ENCODE results near the gene PITRM1. TPM values are rescaled to one million over a fixed set of nuclear protein-coding genes. Genes with fewer than 3 reads are reported as not detected.

PITRM1 gene
- total RNA-seq, 1 experiment from 2014 or later = 70.4 TPM

DNA sequence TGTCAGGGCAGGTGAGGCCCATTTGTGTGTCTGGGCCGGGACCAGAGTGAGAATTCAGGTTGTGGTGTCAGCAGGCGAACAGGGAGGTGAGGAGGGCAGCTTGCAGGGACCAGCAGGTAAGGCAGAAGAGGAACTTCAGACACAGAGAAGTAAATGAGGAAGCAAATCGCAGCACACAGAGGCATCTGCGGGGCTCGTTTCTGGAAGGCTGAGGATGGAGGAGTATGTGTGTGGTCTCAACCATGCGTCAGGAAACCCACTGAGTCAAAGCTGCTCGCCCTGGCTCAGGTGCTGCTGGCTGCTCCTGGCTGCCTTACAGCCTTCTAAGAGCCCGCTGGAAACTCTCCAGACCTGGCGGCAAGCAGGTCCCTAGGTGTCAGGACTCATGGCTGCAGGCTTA is 26.9 kb upstream of the PITRM1 start:
- DNase-seq = no peak
- TF ChIP-seq, protein P1, sequence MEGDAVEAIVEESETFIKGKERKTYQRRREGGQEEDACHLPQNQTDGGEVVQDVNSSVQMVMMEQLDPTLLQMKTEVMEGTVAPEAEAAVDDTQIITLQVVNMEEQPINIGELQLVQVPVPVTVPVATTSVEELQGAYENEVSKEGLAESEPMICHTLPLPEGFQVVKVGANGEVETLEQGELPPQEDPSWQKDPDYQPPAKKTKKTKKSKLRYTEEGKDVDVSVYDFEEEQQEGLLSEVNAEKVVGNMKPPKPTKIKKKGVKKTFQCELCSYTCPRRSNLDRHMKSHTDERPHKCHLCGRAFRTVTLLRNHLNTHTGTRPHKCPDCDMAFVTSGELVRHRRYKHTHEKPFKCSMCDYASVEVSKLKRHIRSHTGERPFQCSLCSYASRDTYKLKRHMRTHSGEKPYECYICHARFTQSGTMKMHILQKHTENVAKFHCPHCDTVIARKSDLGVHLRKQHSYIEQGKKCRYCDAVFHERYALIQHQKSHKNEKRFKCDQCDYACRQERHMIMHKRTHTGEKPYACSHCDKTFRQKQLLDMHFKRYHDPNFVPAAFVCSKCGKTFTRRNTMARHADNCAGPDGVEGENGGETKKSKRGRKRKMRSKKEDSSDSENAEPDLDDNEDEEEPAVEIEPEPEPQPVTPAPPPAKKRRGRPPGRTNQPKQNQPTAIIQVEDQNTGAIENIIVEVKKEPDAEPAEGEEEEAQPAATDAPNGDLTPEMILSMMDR (IDR thresholded peaks at IDR 0.05; ENCODE audit: unreplicated experiment) = no peak
- Mint-ChIP-seq H3K4me1 (ENCODE audit: low read depth, unreplicated experiment) (peaks cover 8% of the 10 kb centered on the region), H3K36me3 (ENCODE audit: insufficient read depth, unreplicated experiment) (no peaks in the 10 kb centered on the region), H3K27me3 (ENCODE audit: unreplicated experiment) (peaks cover 24% of the 10 kb centered on the region), H3K9me3 (ENCODE audit: low read depth, unreplicated experiment) (no peaks in the 10 kb centered on the region), H3K27ac (ENCODE audit: unreplicated experiment) (no peak overlapping the region), H3K4me3 (ENCODE audit: low read depth, unreplicated experiment) (no peak overlapping the region)
- CTCF ChIA-PET = no interaction called here
- intact Hi-C loops (cut with micrococcal nuclease; ENCODE audit: unreplicated experiment) = loop anchor here (5.0 kb wide), 1 partner anchor 578 kb away; no protein-coding TSS in a partner anchor
- no TSS peak for BruUV-seq (replicated peaks)

DNA sequence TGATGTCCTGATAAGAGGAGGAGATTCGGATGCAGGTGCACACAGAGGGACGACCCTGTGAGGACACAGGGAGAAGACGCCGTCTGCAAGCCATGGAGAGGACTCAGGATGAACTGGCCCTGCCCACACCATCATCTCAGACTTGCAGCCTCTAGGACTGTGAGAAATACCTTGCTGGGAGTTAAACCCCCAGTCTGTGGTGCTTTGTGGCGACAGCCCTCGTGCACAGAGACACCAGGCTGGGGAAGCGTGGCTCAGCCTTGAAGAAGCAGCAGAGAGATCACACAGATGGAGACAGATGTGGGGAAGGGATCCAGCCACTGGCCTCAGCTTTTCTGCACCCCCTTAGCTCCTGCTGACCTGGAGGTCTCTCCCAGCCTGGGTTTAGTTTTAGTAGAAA is 26.3 kb upstream of the PITRM1 start:
- BruUV-seq (replicated peaks) = no TSS peak
- no peak for DNase-seq
- Mint-ChIP-seq H3K4me3 (ENCODE audit: low read depth, unreplicated experiment) (no peak overlapping the region), H3K4me1 (ENCODE audit: low read depth, unreplicated experiment) (peaks cover 8% of the 10 kb centered on the region), H3K9me3 (ENCODE audit: low read depth, unreplicated experiment) (no peaks in the 10 kb centered on the region), H3K36me3 (ENCODE audit: insufficient read depth, unreplicated experiment) (no peaks in the 10 kb centered on the region), H3K27ac (ENCODE audit: unreplicated experiment) (no peak overlapping the region), H3K27me3 (ENCODE audit: unreplicated experiment) (peaks cover 24% of the 10 kb centered on the region)
- CTCF ChIA-PET = no interaction called here
- intact Hi-C loops (cut with micrococcal nuclease; ENCODE audit: unreplicated experiment) = loop anchor here (5.0 kb wide), 1 partner anchor 578 kb away; no protein-coding TSS in a partner anchor
- TF ChIP-seq, protein P1 (IDR thresholded peaks at IDR 0.05; ENCODE audit: unreplicated experiment) = no peak

DNA sequence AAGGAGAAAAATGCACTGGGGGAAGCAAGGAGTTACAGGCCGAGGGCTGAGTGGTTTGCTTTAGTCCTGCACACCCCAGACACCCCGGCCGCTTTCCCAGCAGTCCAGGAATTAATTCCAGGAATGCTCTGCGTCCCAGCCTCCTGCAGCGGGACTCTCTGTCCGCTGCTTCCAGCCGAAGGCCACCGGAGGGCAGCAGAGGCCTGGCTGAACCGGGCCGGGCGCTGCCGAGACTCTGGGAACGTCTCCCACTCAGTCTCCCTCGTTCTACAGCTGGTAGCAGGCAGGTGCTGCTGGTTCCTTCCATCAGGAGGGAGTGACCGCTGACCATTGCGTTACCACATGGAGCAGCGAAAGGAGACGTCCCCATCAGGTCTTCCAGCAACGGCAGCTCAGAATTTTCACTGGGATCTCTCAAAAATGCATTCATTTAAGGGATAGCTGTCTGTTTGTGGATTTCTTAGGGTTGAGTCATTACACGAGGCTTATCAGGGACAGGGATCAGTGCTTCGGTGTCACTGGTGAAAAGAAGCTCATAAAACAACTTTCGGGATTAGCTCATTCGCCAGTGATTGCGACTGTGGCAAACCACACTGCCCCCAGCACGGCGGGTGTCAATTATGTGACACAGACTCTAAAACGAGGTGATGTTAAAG is 24.9 kb upstream of the PITRM1 start:
- Mint-ChIP-seq H3K27ac (ENCODE audit: unreplicated experiment) (peak overlapping the region; percentile 49), H3K4me3 (ENCODE audit: low read depth, unreplicated experiment) (peak overlapping the region; percentile 68), H3K4me1 (ENCODE audit: low read depth, unreplicated experiment) (peaks cover 17% of the 10 kb centered on the region), H3K36me3 (ENCODE audit: insufficient read depth, unreplicated experiment) (peaks cover 8% of the 10 kb centered on the region), H3K9me3 (ENCODE audit: low read depth, unreplicated experiment) (no peaks in the 10 kb centered on the region), H3K27me3 (ENCODE audit: unreplicated experiment) (peaks cover 24% of the 10 kb centered on the region)
- CTCF ChIA-PET = interaction anchor here (0.6 to 1.4 kb wide), 10 partner anchors 43 to 1618 kb away, joined by 3 to 9 read pairs (median 4); no protein-coding TSS in a partner anchor
- intact Hi-C loops (cut with micrococcal nuclease; ENCODE audit: unreplicated experiment) = loop anchor here (5.0 kb wide), 1 partner anchor 580 kb away; no protein-coding TSS in a partner anchor
- DNase-seq = peak; percentile 87
- BruUV-seq (replicated peaks) = no TSS peak
- TF ChIP-seq, protein P1 (IDR thresholded peaks at IDR 0.05; ENCODE audit: unreplicated experiment) = peak; percentile 85

DNA sequence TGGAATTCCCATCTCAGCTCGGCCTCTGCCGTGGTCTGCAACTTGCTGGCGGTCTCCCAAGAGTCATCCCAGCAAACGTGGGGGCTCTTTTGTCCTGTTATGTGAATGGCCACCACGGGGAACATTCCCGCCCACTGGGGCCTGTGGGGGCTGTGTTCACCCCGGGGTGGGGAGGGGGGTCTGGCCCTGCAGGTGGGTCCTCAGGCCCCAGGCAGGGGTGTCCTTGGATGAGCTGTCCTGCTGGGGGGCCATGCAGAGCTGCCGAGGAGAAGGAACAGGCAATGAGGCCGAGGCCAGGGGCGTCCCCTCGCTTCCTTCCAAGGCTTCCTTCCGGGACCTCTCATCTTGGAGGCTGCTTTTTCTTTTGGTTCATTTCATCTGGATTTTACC is 24.4 kb upstream of the PITRM1 start:
- DNase-seq = no peak
- BruUV-seq (replicated peaks) = no TSS peak
- Mint-ChIP-seq H3K9me3 (ENCODE audit: low read depth, unreplicated experiment) (no peaks in the 10 kb centered on the region), H3K36me3 (ENCODE audit: insufficient read depth, unreplicated experiment) (peaks cover 8% of the 10 kb centered on the region), H3K27me3 (ENCODE audit: unreplicated experiment) (peaks cover 24% of the 10 kb centered on the region), H3K27ac (ENCODE audit: unreplicated experiment) (no peak overlapping the region), H3K4me3 (ENCODE audit: low read depth, unreplicated experiment) (peak overlapping the region; percentile 68), H3K4me1 (ENCODE audit: low read depth, unreplicated experiment) (peaks cover 17% of the 10 kb centered on the region)
- CTCF ChIA-PET = interaction anchor here (1.1 to 1.4 kb wide), 5 partner anchors 276 to 1574 kb away, joined by 3 to 9 read pairs (median 5); no protein-coding TSS in a partner anchor
- TF ChIP-seq, protein P1 (IDR thresholded peaks at IDR 0.05; ENCODE audit: unreplicated experiment) = no peak
- intact Hi-C loops (cut with micrococcal nuclease; ENCODE audit: unreplicated experiment) = loop anchor here (5.0 kb wide), 1 partner anchor 580 kb away; no protein-coding TSS in a partner anchor

All from Calu3 (cell line).